ENCODE measurements around the gene RCC1. TPM values are rescaled to one million over a fixed set of nuclear protein-coding genes. Genes with fewer than 3 reads are reported as not detected.
A peak's percentile ranks its signal among the peaks of the same experiment; 100 is the strongest.
"Not testable (repeated sequence)": the region's sequence is repeated elsewhere in the genome, so short reads cannot be mapped to it uniquely, and the experiment has no call there.

RCC1 gene
- total RNA-seq, 1 donor = 56.0 TPM

DNA sequence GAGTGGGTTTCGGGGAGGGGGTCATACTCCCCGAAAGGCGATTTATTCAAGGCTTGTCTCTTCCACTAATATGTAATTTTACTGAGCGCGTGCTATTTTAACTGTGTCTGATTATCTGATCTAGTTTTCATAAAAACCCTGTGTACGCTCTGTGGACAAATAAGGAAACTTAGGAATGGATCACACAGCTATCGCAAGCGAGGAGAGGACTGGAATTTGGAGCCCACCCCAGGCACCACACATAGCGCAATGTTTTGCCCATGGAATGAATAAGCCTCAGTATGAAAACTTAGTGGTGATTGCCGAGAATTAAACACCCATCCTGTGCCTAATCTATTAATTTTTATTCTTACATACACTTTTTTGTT, 76.4 kb downstream of the RCC1 start:
- DNase-seq (ENCODE audit: low read depth in 2 of 3, low spot score in 2 of 3) = no peak

DNA sequence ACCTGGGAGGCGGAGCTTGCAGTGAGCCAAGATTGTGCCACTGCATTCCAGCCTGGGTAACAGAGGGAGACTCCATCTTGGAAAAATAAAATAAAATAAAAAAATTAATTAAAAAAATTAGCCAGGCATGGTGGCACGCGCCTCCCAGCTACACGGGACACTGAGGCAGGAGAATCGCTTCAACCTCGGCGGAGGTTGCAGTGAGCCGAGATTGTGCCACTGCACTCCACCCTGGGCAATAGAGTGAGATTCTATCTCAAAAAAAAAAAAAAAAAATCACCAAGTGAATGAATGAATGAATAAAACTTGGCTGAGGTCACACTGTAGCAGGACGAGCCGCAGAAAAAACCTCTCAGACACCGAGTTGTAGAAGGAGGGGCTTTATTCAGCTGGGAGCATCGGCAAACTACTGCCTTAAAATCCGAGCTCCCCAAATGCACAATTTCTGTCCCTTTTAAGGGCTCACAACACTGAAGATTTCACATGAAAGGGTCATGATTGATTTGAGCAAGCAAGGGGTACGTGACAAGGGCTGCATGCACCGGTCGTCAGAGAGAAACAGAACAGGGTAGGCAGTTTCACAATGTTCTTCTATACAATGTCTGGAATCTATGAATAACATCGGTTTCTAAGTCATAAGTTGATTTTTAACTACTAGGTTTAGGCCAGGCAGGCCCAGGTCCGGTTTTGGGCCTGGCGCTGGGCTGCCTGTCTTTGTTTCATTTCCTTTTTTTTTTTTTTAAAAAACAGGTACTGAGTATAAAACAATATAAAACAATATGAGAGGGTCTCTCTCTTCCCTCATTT, 80.9 kb downstream of the RCC1 start:
- DNase-seq (ENCODE audit: low read depth in 2 of 3, low spot score in 2 of 3) = not testable (repeated sequence)

Small RNA genes within 50 kb of the gene (small RNA-seq; reads per million reads assigned to genes)
- not detected for gene RNU6ATAC27P
- gene SNORA16A = not detected
- not detected for gene SNORA44
- gene SNORA61 = not detected
- gene SNORA73A = not detected
- gene SNORA73B = 4,905 reads per million, percentile 100 among the genes with 10 or more reads in this experiment
- gene SNORD99 = 734 reads per million, percentile 99 among the genes with 10 or more reads in this experiment

Other genes starting within 250 kb of the RCC1 start
- gene SESN2, start 246.5 kb upstream of the RCC1 start, total RNA-seq = 11.3 TPM
- 21.3 TPM for gene MED18, start 177.0 kb upstream of the RCC1 start, total RNA-seq
- 30.7 TPM for gene PHACTR4, start 136.3 kb upstream of the RCC1 start, total RNA-seq
- gene TRNAU1AP, start 47.0 kb downstream of the RCC1 start, total RNA-seq = 20.2 TPM
- 1.6 TPM for gene RAB42, start 86.2 kb downstream of the RCC1 start, total RNA-seq
- 14.0 TPM for gene TAF12, start 137.0 kb downstream of the RCC1 start, total RNA-seq
- gene RNU11, start 142.6 kb downstream of the RCC1 start, total RNA-seq = under 0.01 TPM
- gene GMEB1, start 162.7 kb downstream of the RCC1 start, total RNA-seq = 12.7 TPM
- 69.5 TPM for gene YTHDF2, start 230.9 kb downstream of the RCC1 start, total RNA-seq

Data from hematopoietic multipotent progenitor cell (in vitro differentiated cells).